HCT116 (cell line): ENCODE results near the gene UBE2Q2. TPM values are rescaled to one million over a fixed set of nuclear protein-coding genes. Genes with fewer than 3 reads are reported as not detected.
A peak's percentile ranks its signal among the peaks of the same experiment; 100 is the strongest.

Experiments used
- ATAC-seq: fragments of 200-7000 bp; cut with Tn5 transposase; 2 replicates; pipeline ENCODE4 v1.9.1; 2020; ENCODE audit warnings: mild to moderate bottlenecking, moderate library complexity
- Bru-seq: library from RNA; stranded (reverse); fragments of 400-500 nt; gene quantifications from one replicate; lab custom pipeline; 2021; lab: Mats Ljungman, UMichigan
- BruChase-seq, 2 experiments: library from RNA; stranded (reverse); fragments of 400-500 nt; gene quantifications; one replicate each; lab custom pipeline; 2021; lab: Mats Ljungman, UMichigan
- BruUV-seq: library from RNA; stranded (reverse); fragments of 400-500 nt; replicated peaks from 2 replicates; lab custom pipeline; 2021; lab: Mats Ljungman, UMichigan
- CTCF ChIA-PET: fragments of 300-600 bp; sonication (Branson Sonifier 250); formaldehyde crosslinking; loops from one replicate; lab custom pipeline; 2021; ENCODE audit warnings: antibody characterized with exemption; lab: Charles Lee
- POLR2A ChIA-PET: fragments of 300-600, 350-600 bp; sonication (Branson Sonifier 250); formaldehyde crosslinking; loops from one replicate; lab custom pipeline; 2021; ENCODE audit warnings: antibody characterized with exemption; lab: Charles Lee
- RAD21 ChIA-PET, 2 experiments: fragments of 300-600 bp; sonication (Branson Sonifier 250); formaldehyde crosslinking; loops; one replicate each; lab custom pipeline; 2023; ENCODE audit warnings: low total read pairs in 2 of 2; ENCODE audit not compliant: uncharacterized antibody in 2 of 2, unreplicated experiment in 2 of 2, low non-redundant PET in 1 of 2; lab: Charles Lee
- DNase-seq: peaks from one replicate; pipeline ENCODE4 v3.0.0-alpha.2; 2010; ENCODE audit warnings: low read depth, low spot score
- H2AFZ ChIP-seq: fragments of 200-600 bp; shearing (Covaris generic), sonication (generic); 2 replicates; pipeline ENCODE4 v1.6.1; 2017; ENCODE audit warnings: low read depth, mixed run types, mixed read lengths, antibody characterized with exemption, low read length; ENCODE audit not compliant: poor library complexity, severe bottlenecking
- H3K27ac ChIP-seq: 2 replicates; pipeline ENCODE4 v1.5.1; 2012; ENCODE audit warnings: low read depth, low read length
- H3K27me3 ChIP-seq: fragments of 200-600 bp; sonication (generic); 2 replicates; pipeline ENCODE4 v1.6.1; 2016; ENCODE audit warnings: mixed run types, low read length, mixed read lengths; ENCODE audit not compliant: insufficient read depth
- H3K36me3 ChIP-seq, 2 experiments: fragments of 200-500 bp in 1 of 2; fragments of 200-600 bp in 1 of 2; sonication (Bioruptor generic) in 1 of 2; sonication (generic) in 1 of 2; 2 replicates each; pipeline versions ENCODE4 v1.5.1 to v1.6.1; 2014 to 2016; ENCODE audit warnings: low read length in 2 of 2, inconsistent platforms in 1 of 2, mixed read lengths in 1 of 2, mixed run types in 1 of 2; ENCODE audit not compliant: insufficient read depth in 2 of 2, control insufficient read depth in 1 of 2
- H3K4me1 ChIP-seq, 2 experiments: fragments of 200-600 bp in 1 of 2; sonication (generic) in 1 of 2; 2 replicates each; pipeline versions ENCODE4 v1.5.1 to v1.6.1; 2012 to 2017; ENCODE audit warnings: low read length in 2 of 2, inconsistent platforms in 1 of 2, mild to moderate bottlenecking in 1 of 2, mixed read lengths in 1 of 2, mixed run types in 1 of 2, moderate library complexity in 1 of 2; ENCODE audit not compliant: insufficient read depth in 2 of 2, control insufficient read depth in 1 of 2
- H3K4me2 ChIP-seq: fragments of 200-600 bp; sonication (generic); 2 replicates; pipeline ENCODE4 v1.6.1; 2017; ENCODE audit warnings: mixed run types, low read length, mixed read lengths
- H3K4me3 ChIP-seq, 2 experiments: fragments of 200-600 bp in 1 of 2; sonication (generic) in 1 of 2; replicated peaks in 1 of 2; 2 replicates each; pipeline ENCODE4 v1.5.1; 2011 to 2016; ENCODE audit warnings: low read length in 2 of 2, control low read depth in 1 of 2, low read depth in 1 of 2, mild to moderate bottlenecking in 1 of 2, mixed read lengths in 1 of 2, mixed run types in 1 of 2
- H3K79me2 ChIP-seq: fragments of 200-600 bp; sonication (generic); 2 replicates; pipeline ENCODE4 v1.6.1; 2017; ENCODE audit warnings: mild to moderate bottlenecking, mixed run types, low read length, moderate library complexity, mixed read lengths; ENCODE audit not compliant: insufficient read depth
- H3K9ac ChIP-seq: fragments of 200-600 bp; sonication (generic); 2 replicates; pipeline ENCODE4 v1.6.1; 2016; ENCODE audit warnings: low read length, mixed read lengths
- H3K9me2 ChIP-seq: fragments of 200-600 bp; sonication (generic), shearing (Covaris generic); 2 replicates; pipeline ENCODE4 v1.6.1; 2017; ENCODE audit warnings: mixed run types, mild to moderate bottlenecking, moderate library complexity; ENCODE audit not compliant: insufficient read depth
- H3K9me3 ChIP-seq, 2 experiments: fragments of 200-500 bp in 1 of 2; fragments of 200-600 bp in 1 of 2; sonication (Bioruptor generic) in 1 of 2; sonication (generic) in 1 of 2; 2 replicates each; pipeline ENCODE4 v1.6.1; 2014 to 2017; ENCODE audit warnings: low read length in 2 of 2, mixed read lengths in 2 of 2, inconsistent platforms in 1 of 2, low read depth in 1 of 2, mild to moderate bottlenecking in 1 of 2, mixed run types in 1 of 2, moderate library complexity in 1 of 2; ENCODE audit not compliant: control insufficient read depth in 1 of 2, insufficient read depth in 1 of 2
- H4K20me1 ChIP-seq: fragments of 200-600 bp; sonication (generic), shearing (Covaris generic); 2 replicates; pipeline ENCODE4 v1.6.1; 2017; ENCODE audit warnings: mixed run types, mild to moderate bottlenecking, moderate library complexity; ENCODE audit not compliant: insufficient read depth
- CBX3 ChIP-seq: IDR thresholded peaks from 2 replicates; pipeline ENCODE4 v1.6.1; 2012; ENCODE audit warnings: low read depth
- CTCF ChIP-seq, 3 experiments: fragments of 200-600 bp in 1 of 3; sonication (generic) in 1 of 3; IDR thresholded peaks in 2 of 3; conservative IDR thresholded peaks in 1 of 3; 2 replicates each; pipeline ENCODE4 v1.5.1; 2012 to 2017; ENCODE audit warnings: low read depth in 2 of 3, low read length in 2 of 3, antibody characterized with exemption in 1 of 3, borderline replicate concordance in 1 of 3, control low read depth in 1 of 3, mild to moderate bottlenecking in 1 of 3, mixed read lengths in 1 of 3, mixed run types in 1 of 3, moderate library complexity in 1 of 3; ENCODE audit not compliant: insufficient read depth in 1 of 3
- EGR1 ChIP-seq: IDR thresholded peaks from 2 replicates; pipeline ENCODE4 v1.6.1; 2012; ENCODE audit warnings: low read depth
- ELF1 ChIP-seq: IDR thresholded peaks from 2 replicates; pipeline ENCODE4 v1.6.1; 2012; ENCODE audit warnings: low read depth, borderline replicate concordance
- EZH2 ChIP-seq: fragments of 200-600 bp; sonication (generic); IDR thresholded peaks from 2 replicates; pipeline ENCODE4 v1.6.1; 2017; ENCODE audit warnings: antibody characterized with exemption, mixed run types
- FOSL1 ChIP-seq: IDR thresholded peaks from 2 replicates; pipeline ENCODE4 v1.6.1; 2012; ENCODE audit warnings: low read depth
- JUND ChIP-seq: IDR thresholded peaks from 2 replicates; pipeline ENCODE4 v1.6.1; 2012
- POLR2A ChIP-seq: IDR thresholded peaks from 2 replicates; pipeline ENCODE4 v1.7.0; 2011; ENCODE audit warnings: borderline replicate concordance; ENCODE audit not compliant: insufficient read depth, insufficient read length; ENCODE audit errors: extremely low read depth
- POLR2AphosphoS5 ChIP-seq: IDR thresholded peaks from 2 replicates; pipeline ENCODE4 v1.6.1; 2011; ENCODE audit warnings: mild to moderate bottlenecking, low read depth, low read length, moderate library complexity
- REST ChIP-seq: IDR thresholded peaks from 2 replicates; pipeline ENCODE4 v1.6.1; 2012; ENCODE audit warnings: low read depth
- SIN3A ChIP-seq: IDR thresholded peaks from 2 replicates; pipeline ENCODE4 v1.6.1; 2012; ENCODE audit warnings: low read depth
- SRF ChIP-seq: IDR thresholded peaks from 2 replicates; pipeline ENCODE4 v1.6.1; 2012; ENCODE audit warnings: low read depth
- TCF7L2 ChIP-seq: IDR thresholded peaks from 2 replicates; pipeline ENCODE4 v1.7.0; 2011; ENCODE audit warnings: borderline replicate concordance, inconsistent platforms; ENCODE audit not compliant: insufficient read depth, insufficient read length; ENCODE audit errors: extremely low read depth
- YY1 ChIP-seq: IDR thresholded peaks from 2 replicates; pipeline ENCODE4 v1.6.1; 2011; ENCODE audit warnings: low read length, low read depth, moderate library complexity, mild to moderate bottlenecking; ENCODE audit not compliant: insufficient replicate concordance; ENCODE audit errors: extremely low read depth
- ZBTB33 ChIP-seq: IDR thresholded peaks from 2 replicates; pipeline ENCODE4 v1.6.1; 2011; ENCODE audit warnings: mild to moderate bottlenecking, low read length, moderate library complexity; ENCODE audit not compliant: insufficient replicate concordance; ENCODE audit errors: extremely low read depth
- ZFX ChIP-seq: fragments of 450-650 bp; IDR thresholded peaks from 2 replicates; pipeline ENCODE4 v1.6.1; 2017
- intact Hi-C: fragments of 100-400 bp; cut with micrococcal nuclease; formaldehyde crosslinking; loops from 2 replicates; pipeline ENCODE4 v1.10.0; 2022
- long read RNA-seq: library from polyadenylated mRNA; unstranded; transcript quantifications from one replicate; pipeline ENCODE4 v2.0.0, GENCODE V29; 2021; ENCODE audit not compliant: unreplicated experiment
- polyA plus RNA-seq: library from polyadenylated mRNA; unstranded; fragments of >200 nt; gene quantifications from 2 replicates; pipeline ENCODE4 v1.2.1, GENCODE V29; 2012; ENCODE audit warnings: missing spikeins
- total RNA-seq: library from RNA; stranded (reverse); gene quantifications from one replicate; pipeline ENCODE4 v1.2.1, GENCODE V29; 2021; ENCODE audit not compliant: unreplicated experiment

UBE2Q2 gene
- 12.3 TPM for total RNA-seq
- 7.0 and 9.0 TPM in 2 replicates for polyA plus RNA-seq
- percentile 68 among the genes with signal in this experiment for Bru-seq, nascent RNA
- percentile 68 among the genes with signal in this experiment for BruChase-seq, experiment 1, labeled RNA remaining after a 6-hour chase
- BruChase-seq, experiment 2, labeled RNA remaining after a 2-hour chase: percentile 62 among the genes with signal in this experiment
- long read RNA-seq, transcript UBE2Q2-201 (13 exons, 3,130 nt): major isoform, 26 of 51 reads
- long read RNA-seq, transcript UBE2Q2-208 (12 exons, 2,969 nt): minor isoform, 5 of 51 reads
- long read RNA-seq, partial matches to known transcripts: 6 of 51 reads
- long read RNA-seq, other reads (novel, unspliced or antisense): 11 of 51 reads

- POLR2A ChIA-PET: no interaction called here
- peak; percentile 64 for ATAC-seq
- Histone ChIP-seq H3K27ac (peak within 1 kb of the TSS; percentile 76), H3K4me3 (peak within 1 kb of the TSS; percentile 54 to 73), H3K9ac (peak within 1 kb of the TSS; percentile 79), H3K79me2 (peaks cover 3% of the 10 kb centered on the region; the same call in 1 of the 2 replicates), H3K9me3 (no peaks in the 10 kb centered on the region), H3K4me1 (peaks cover 8 to 20% of the 10 kb centered on the region in 2 experiments; a peak in 3 of 4 replicates), H3K4me2 (peak within 1 kb of the TSS; percentile 94), H3K27me3 (no peaks in the 10 kb centered on the region), H4K20me1 (no peaks in the 10 kb centered on the region; the same call in 1 of the 2 replicates), H2AFZ (peak within 1 kb of the TSS; percentile 88), H3K36me3 (no peaks in the 10 kb centered on the region), H3K9me2 (no peaks in the 10 kb centered on the region)
- no TSS peak for BruUV-seq
- RAD21 ChIA-PET: no interaction called here
- DNase-seq: no peak
- intact Hi-C loops: no loop called here
- CTCF ChIA-PET: no interaction called here
- TF ChIP-seq SRF: no peak
- TF ChIP-seq ELF1: no peak
- no peak for TF ChIP-seq FOSL1
- TF ChIP-seq EZH2: no peak
- no peak for TF ChIP-seq CTCF (IDR thresholded peaks at IDR 0.05 in 2 of 3, conservative IDR thresholded peaks at IDR 0.05 in 1 of 3; ENCODE audit: borderline replicate concordance in 1 of 3, insufficient read depth in 1 of 3, low read depth in 2 of 3, low read length in 2 of 3)
- no peak for TF ChIP-seq JUND
- no peak for TF ChIP-seq CBX3
- TF ChIP-seq YY1: peak; percentile 37
- peak; percentile 63 for TF ChIP-seq EGR1
- peak; percentile 84 for TF ChIP-seq TCF7L2
- TF ChIP-seq POLR2A: peak; percentile 40
- no peak for TF ChIP-seq ZFX
- TF ChIP-seq REST: no peak
- peak; percentile 12; the same call in 1 of the 2 replicates for TF ChIP-seq POLR2AphosphoS5
- no peak for TF ChIP-seq ZBTB33
- no peak for TF ChIP-seq SIN3A
These were observed at the start of gene UBE2Q2 for GRCh38 chr15:75842722-75843677. UBE2Q2 (plus strand) TSS chr15:75843447; CDS start chr15:75843667, 220 bp downstream.
